ENCODE measurements around the gene ERMARD. TPM values are rescaled to one million over a fixed set of nuclear protein-coding genes. Genes with fewer than 3 reads are reported as not detected.

ERMARD gene
- total RNA-seq, 2 experiments from 2014 or later: 33.9 to 36.4 TPM

- Mint-ChIP-seq H3K9me3 (peaks cover 3% of the 10 kb centered on the region), H3K4me3 (no peak overlapping the region), H3K27me3 (peaks cover 76% of the 10 kb centered on the region), H3K27ac (no peak overlapping the region), H3K36me3 (peaks cover 1% of the 10 kb centered on the region), H3K4me1 (no peaks in the 10 kb centered on the region)
- ATAC-seq (ENCODE audit: low read depth) (no peak), DNase-seq (no peak)
- POLR2A ChIA-PET: no interaction called here
Measured at GRCh38 chr6:169816975-169817374, 65.6 kb downstream of the ERMARD start.

GRCh38 chr6:169820358-169820757 lies 68.9 kb downstream of the ERMARD start:
- ATAC-seq (ENCODE audit: low read depth): no peak
- H3K27ac Mint-ChIP-seq: no peak overlapping the region
- H3K4me1 Mint-ChIP-seq: no peaks in the 10 kb centered on the region

GRCh38 chr6:169824021-169824420 lies 72.6 kb downstream of the ERMARD start:
- POLR2A ChIA-PET: no interaction called here
- DNase-seq: no peak
- no peaks in the 10 kb centered on the region for H3K9me3 Mint-ChIP-seq
- H3K27me3 Mint-ChIP-seq: peaks cover 72% of the 10 kb centered on the region
- ATAC-seq (ENCODE audit: low read depth): no peak
- H3K36me3 Mint-ChIP-seq: peaks cover 1% of the 10 kb centered on the region
- no peaks in the 10 kb centered on the region for H3K4me1 Mint-ChIP-seq
- no peak overlapping the region for H3K27ac Mint-ChIP-seq
- no peak overlapping the region for H3K4me3 Mint-ChIP-seq

More at GRCh38 chr6:169820358-169820757, 68.9 kb downstream of the ERMARD start:
- Mint-ChIP-seq H3K27me3 (peaks cover 84% of the 10 kb centered on the region), H3K4me3 (no peak overlapping the region), H3K9me3 (peaks cover 3% of the 10 kb centered on the region), H3K36me3 (peaks cover 1% of the 10 kb centered on the region)
- DNase-seq: no peak
- POLR2A ChIA-PET: no interaction called here

- H3K27me3 Mint-ChIP-seq: peaks cover 73% of the 10 kb centered on the region
- POLR2A ChIA-PET: no interaction called here
- no peaks in the 10 kb centered on the region for H3K9me3 Mint-ChIP-seq
- H3K4me1 Mint-ChIP-seq: no peaks in the 10 kb centered on the region
- DNase-seq (no peak), ATAC-seq (ENCODE audit: low read depth) (no peak)
- H3K36me3 Mint-ChIP-seq: peaks cover 1% of the 10 kb centered on the region
- no peak overlapping the region for H3K4me3 Mint-ChIP-seq
- H3K27ac Mint-ChIP-seq: no peak overlapping the region
Measured at GRCh38 chr6:169824848-169825557, 73.6 kb downstream of the ERMARD start.

GRCh38 chr6:169825558-169826225 lies 74.3 kb downstream of the ERMARD start:
- Mint-ChIP-seq H3K27me3 (peaks cover 70% of the 10 kb centered on the region), H3K36me3 (no peaks in the 10 kb centered on the region), H3K4me3 (no peak overlapping the region), H3K9me3 (no peaks in the 10 kb centered on the region), H3K4me1 (no peaks in the 10 kb centered on the region), H3K27ac (no peak overlapping the region)
- POLR2A ChIA-PET: no interaction called here
- DNase-seq (no peak), ATAC-seq (ENCODE audit: low read depth) (no peak)

- Mint-ChIP-seq H3K27ac (no peak overlapping the region), H3K4me3 (no peak overlapping the region), H3K27me3 (peaks cover 68% of the 10 kb centered on the region), H3K9me3 (no peaks in the 10 kb centered on the region), H3K36me3 (no peaks in the 10 kb centered on the region), H3K4me1 (peaks cover under 1% of the 10 kb centered on the region)
- DNase-seq: no peak
- ATAC-seq (ENCODE audit: low read depth): no peak
- POLR2A ChIA-PET: no interaction called here
Measured at GRCh38 chr6:169826697-169827096, 75.3 kb downstream of the ERMARD start.

GRCh38 chr6:169827290-169827717 lies 75.9 kb downstream of the ERMARD start:
- ATAC-seq (ENCODE audit: low read depth) (no peak), DNase-seq (no peak)
- Mint-ChIP-seq H3K27me3 (peaks cover 66% of the 10 kb centered on the region), H3K9me3 (no peaks in the 10 kb centered on the region), H3K27ac (no peak overlapping the region), H3K36me3 (no peaks in the 10 kb centered on the region), H3K4me3 (no peak overlapping the region), H3K4me1 (peaks cover 2% of the 10 kb centered on the region)
- POLR2A ChIA-PET: no interaction called here

- no peak overlapping the region for H3K27ac Mint-ChIP-seq
- H3K4me1 Mint-ChIP-seq: peaks cover 3% of the 10 kb centered on the region
- no peak for DNase-seq
- no peak overlapping the region for H3K4me3 Mint-ChIP-seq
- H3K9me3 Mint-ChIP-seq: no peaks in the 10 kb centered on the region
- H3K36me3 Mint-ChIP-seq: no peaks in the 10 kb centered on the region
- ATAC-seq (ENCODE audit: low read depth): no peak
- POLR2A ChIA-PET: no interaction called here
- H3K27me3 Mint-ChIP-seq: peaks cover 66% of the 10 kb centered on the region
Measured at GRCh38 chr6:169828176-169828575, 76.8 kb downstream of the ERMARD start.

- Mint-ChIP-seq H3K4me3 (no peak overlapping the region), H3K4me1 (peaks cover 4% of the 10 kb centered on the region), H3K27me3 (peaks cover 64% of the 10 kb centered on the region), H3K27ac (no peak overlapping the region), H3K9me3 (no peaks in the 10 kb centered on the region), H3K36me3 (no peaks in the 10 kb centered on the region)
- DNase-seq (no peak), ATAC-seq (ENCODE audit: low read depth) (no peak)
- POLR2A ChIA-PET: no interaction called here
Measured at GRCh38 chr6:169829786-169830185, 78.4 kb downstream of the ERMARD start.

- Mint-ChIP-seq H3K9me3 (no peaks in the 10 kb centered on the region), H3K36me3 (no peaks in the 10 kb centered on the region), H3K27ac (no peak overlapping the region), H3K27me3 (peaks cover 71% of the 10 kb centered on the region), H3K4me1 (peaks cover 4% of the 10 kb centered on the region), H3K4me3 (no peak overlapping the region)
- no peak for ATAC-seq (ENCODE audit: low read depth)
- POLR2A ChIA-PET: no interaction called here
- DNase-seq: no peak
Measured at GRCh38 chr6:169830876-169831275, 79.5 kb downstream of the ERMARD start.

Other genes with a start within 250 kb of the ERMARD start
- 10 to 100 TPM; 37.6 to 39.6 TPM for gene WDR27, start 49.6 kb upstream of the ERMARD start, total RNA-seq
- gene C6orf120, start 49.5 kb upstream of the ERMARD start, total RNA-seq: 10 to 100 TPM; 22.2 to 22.5 TPM
- gene PHF10, start 27.1 kb upstream of the ERMARD start, total RNA-seq: 10 to 100 TPM; 67.2 to 71.0 TPM
- gene DYNLT2, start 50 bp upstream of the ERMARD start, total RNA-seq: 1 to 10 TPM; 2.3 to 2.9 TPM

Measured in activated naive CD8-positive, alpha-beta T cell treated with anti-CD3 and anti-CD28 coated beads, Interleukin-2, amount 10 ng/mL, durations not matched to agents 7 days and 5 days (primary cell).